ENCODE results near the gene HMG20A. TPM values are rescaled to one million over a fixed set of nuclear protein-coding genes. Genes with fewer than 3 reads are reported as not detected.

HMG20A gene
- total and polyA plus RNA-seq, 2 of the 13 experiments (the other 11 are each of a cell fraction or from before 2014, with no cell fraction given), result 28.0 to 35.2 TPM

DNA sequence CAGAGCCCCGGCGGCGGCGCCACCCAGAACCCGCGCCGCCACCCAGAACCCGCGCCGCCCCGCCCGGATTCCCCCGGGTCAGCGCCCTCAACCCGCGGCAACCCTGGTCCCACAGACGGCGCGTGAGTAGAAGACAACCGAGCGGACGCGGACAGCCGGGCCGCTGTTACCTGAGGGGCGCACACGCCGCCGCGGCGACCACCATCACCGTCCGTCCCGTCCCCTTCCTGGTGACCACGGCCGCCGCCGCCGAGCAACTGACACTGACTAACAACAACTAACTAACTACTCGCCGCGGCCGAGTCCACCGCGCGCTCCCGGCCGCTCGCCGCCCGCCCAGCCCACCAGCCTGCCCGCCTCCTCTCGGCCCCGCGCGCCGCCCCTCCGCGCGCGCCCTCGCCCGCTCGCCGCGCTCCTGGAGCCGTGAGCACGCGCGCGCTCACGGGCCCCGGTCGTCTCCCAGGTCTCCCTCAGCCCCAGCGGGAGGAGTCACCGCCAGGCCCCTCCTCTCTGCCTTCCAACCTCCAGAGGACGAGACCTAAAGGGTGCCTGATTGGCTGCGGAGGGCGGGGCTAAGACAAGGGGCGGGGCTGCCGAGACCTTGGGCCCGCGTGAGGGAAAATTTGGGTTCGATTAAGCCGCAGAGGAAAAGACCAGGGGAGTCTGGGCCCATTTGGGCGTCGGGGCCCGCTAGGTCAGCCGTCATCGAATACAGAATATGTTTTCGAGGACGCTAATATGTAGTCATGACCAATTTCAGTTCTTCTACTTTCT, 665 bp upstream of the HMG20A start, which contains the start of gene PEAK1 (continued):
- no peak for TF ChIP-seq HMGA1 (CRISPR knock-in tag; conservative IDR thresholded peaks at IDR 0.05)
- TF ChIP-seq, protein P1, sequence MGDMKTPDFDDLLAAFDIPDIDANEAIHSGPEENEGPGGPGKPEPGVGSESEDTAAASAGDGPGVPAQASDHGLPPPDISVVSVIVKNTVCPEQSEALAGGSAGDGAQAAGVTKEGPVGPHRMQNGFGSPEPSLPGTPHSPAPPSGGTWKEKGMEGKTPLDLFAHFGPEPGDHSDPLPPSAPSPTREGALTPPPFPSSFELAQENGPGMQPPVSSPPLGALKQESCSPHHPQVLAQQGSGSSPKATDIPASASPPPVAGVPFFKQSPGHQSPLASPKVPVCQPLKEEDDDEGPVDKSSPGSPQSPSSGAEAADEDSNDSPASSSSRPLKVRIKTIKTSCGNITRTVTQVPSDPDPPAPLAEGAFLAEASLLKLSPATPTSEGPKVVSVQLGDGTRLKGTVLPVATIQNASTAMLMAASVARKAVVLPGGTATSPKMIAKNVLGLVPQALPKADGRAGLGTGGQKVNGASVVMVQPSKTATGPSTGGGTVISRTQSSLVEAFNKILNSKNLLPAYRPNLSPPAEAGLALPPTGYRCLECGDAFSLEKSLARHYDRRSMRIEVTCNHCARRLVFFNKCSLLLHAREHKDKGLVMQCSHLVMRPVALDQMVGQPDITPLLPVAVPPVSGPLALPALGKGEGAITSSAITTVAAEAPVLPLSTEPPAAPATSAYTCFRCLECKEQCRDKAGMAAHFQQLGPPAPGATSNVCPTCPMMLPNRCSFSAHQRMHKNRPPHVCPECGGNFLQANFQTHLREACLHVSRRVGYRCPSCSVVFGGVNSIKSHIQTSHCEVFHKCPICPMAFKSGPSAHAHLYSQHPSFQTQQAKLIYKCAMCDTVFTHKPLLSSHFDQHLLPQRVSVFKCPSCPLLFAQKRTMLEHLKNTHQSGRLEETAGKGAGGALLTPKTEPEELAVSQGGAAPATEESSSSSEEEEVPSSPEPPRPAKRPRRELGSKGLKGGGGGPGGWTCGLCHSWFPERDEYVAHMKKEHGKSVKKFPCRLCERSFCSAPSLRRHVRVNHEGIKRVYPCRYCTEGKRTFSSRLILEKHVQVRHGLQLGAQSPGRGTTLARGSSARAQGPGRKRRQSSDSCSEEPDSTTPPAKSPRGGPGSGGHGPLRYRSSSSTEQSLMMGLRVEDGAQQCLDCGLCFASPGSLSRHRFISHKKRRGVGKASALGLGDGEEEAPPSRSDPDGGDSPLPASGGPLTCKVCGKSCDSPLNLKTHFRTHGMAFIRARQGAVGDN (CRISPR knock-in tag; IDR thresholded peaks at IDR 0.05), result peak; percentile 49
- TF ChIP-seq TARDBP (CRISPR knock-in tag; IDR thresholded peaks at IDR 0.05), result no peak
- TF ChIP-seq HNRNPL (IDR thresholded peaks at IDR 0.05; ENCODE audit: low read depth, low read length), result no peak
- TF ChIP-seq RARA (CRISPR knock-in tag; IDR thresholded peaks at IDR 0.05), result no peak
- TF ChIP-seq, protein P2, sequence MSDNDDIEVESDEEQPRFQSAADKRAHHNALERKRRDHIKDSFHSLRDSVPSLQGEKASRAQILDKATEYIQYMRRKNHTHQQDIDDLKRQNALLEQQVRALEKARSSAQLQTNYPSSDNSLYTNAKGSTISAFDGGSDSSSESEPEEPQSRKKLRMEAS (IDR thresholded peaks at IDR 0.05), result peak; percentile 23
- TF ChIP-seq, protein P3, sequence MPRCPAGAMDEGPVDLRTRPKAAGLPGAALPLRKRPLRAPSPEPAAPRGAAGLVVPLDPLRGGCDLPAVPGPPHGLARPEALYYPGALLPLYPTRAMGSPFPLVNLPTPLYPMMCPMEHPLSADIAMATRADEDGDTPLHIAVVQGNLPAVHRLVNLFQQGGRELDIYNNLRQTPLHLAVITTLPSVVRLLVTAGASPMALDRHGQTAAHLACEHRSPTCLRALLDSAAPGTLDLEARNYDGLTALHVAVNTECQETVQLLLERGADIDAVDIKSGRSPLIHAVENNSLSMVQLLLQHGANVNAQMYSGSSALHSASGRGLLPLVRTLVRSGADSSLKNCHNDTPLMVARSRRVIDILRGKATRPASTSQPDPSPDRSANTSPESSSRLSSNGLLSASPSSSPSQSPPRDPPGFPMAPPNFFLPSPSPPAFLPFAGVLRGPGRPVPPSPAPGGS (CRISPR knock-in tag; IDR thresholded peaks at IDR 0.05), result peak; percentile 72; the same call in 1 of the 2 replicates
- TF ChIP-seq ZNF614 (CRISPR knock-in tag; IDR thresholded peaks at IDR 0.05; ENCODE audit: borderline replicate concordance), result no peak
- TF ChIP-seq POGZ (CRISPR knock-in tag; IDR thresholded peaks at IDR 0.05), result no peak
- TF ChIP-seq, protein P4, sequence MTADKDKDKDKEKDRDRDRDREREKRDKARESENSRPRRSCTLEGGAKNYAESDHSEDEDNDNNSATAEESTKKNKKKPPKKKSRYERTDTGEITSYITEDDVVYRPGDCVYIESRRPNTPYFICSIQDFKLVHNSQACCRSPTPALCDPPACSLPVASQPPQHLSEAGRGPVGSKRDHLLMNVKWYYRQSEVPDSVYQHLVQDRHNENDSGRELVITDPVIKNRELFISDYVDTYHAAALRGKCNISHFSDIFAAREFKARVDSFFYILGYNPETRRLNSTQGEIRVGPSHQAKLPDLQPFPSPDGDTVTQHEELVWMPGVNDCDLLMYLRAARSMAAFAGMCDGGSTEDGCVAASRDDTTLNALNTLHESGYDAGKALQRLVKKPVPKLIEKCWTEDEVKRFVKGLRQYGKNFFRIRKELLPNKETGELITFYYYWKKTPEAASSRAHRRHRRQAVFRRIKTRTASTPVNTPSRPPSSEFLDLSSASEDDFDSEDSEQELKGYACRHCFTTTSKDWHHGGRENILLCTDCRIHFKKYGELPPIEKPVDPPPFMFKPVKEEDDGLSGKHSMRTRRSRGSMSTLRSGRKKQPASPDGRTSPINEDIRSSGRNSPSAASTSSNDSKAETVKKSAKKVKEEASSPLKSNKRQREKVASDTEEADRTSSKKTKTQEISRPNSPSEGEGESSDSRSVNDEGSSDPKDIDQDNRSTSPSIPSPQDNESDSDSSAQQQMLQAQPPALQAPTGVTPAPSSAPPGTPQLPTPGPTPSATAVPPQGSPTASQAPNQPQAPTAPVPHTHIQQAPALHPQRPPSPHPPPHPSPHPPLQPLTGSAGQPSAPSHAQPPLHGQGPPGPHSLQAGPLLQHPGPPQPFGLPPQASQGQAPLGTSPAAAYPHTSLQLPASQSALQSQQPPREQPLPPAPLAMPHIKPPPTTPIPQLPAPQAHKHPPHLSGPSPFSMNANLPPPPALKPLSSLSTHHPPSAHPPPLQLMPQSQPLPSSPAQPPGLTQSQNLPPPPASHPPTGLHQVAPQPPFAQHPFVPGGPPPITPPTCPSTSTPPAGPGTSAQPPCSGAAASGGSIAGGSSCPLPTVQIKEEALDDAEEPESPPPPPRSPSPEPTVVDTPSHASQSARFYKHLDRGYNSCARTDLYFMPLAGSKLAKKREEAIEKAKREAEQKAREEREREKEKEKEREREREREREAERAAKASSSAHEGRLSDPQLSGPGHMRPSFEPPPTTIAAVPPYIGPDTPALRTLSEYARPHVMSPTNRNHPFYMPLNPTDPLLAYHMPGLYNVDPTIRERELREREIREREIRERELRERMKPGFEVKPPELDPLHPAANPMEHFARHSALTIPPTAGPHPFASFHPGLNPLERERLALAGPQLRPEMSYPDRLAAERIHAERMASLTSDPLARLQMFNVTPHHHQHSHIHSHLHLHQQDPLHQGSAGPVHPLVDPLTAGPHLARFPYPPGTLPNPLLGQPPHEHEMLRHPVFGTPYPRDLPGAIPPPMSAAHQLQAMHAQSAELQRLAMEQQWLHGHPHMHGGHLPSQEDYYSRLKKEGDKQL (CRISPR knock-in tag; IDR thresholded peaks at IDR 0.05; ENCODE audit: low read depth), result no peak
- TF ChIP-seq ZNF619 (CRISPR knock-in tag; IDR thresholded peaks at IDR 0.05), result no peak
- TF ChIP-seq SMAD1 (CRISPR knock-in tag; IDR thresholded peaks at IDR 0.05; ENCODE audit: borderline replicate concordance, low read depth), result 0 out of 2 replicates have a peak, but pooled peaks have one; percentile 3
- no peak for TF ChIP-seq ZFYVE20 (CRISPR knock-in tag; IDR thresholded peaks at IDR 0.05; ENCODE audit: borderline replicate concordance, low read depth)
- no peak for TF ChIP-seq SETDB1 (CRISPR knock-in tag; IDR thresholded peaks at IDR 0.05; ENCODE audit: borderline replicate concordance)
- no peak for TF ChIP-seq DPF2 (CRISPR knock-in tag; IDR thresholded peaks at IDR 0.05; ENCODE audit: borderline replicate concordance, low read depth)
- TF ChIP-seq, protein P5, sequence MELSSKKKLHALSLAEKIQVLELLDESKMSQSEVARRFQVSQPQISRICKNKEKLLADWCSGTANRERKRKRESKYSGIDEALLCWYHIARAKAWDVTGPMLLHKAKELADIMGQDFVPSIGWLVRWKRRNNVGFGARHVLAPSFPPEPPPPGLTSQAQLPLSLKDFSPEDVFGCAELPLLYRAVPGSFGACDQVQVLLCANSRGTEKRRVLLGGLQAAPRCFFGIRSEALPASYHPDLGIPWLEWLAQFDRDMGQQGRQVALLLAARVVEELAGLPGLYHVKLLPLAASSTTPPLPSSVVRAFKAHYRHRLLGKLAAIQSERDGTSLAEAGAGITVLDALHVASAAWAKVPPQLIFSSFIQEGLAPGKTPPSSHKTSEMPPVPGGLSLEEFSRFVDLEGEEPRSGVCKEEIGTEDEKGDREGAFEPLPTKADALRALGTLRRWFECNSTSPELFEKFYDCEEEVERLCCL (CRISPR knock-in tag; IDR thresholded peaks at IDR 0.05; ENCODE audit: borderline replicate concordance), result no peak

Measured in HepG2 (cell line).